A549 (cell line): Measurements from ENCODE around the gene ELP2. TPM values are rescaled to one million over a fixed set of nuclear protein-coding genes. Genes with fewer than 3 reads are reported as not detected.
A peak's percentile ranks its signal among the peaks of the same experiment; 100 is the strongest.

ENCODE experiments used
- ATAC-seq, 2 experiments: fragments of 200-7000 bp in 1 of 2; fragments of >200 bp in 1 of 2; cut with Nextera tagmentation in 1 of 2; cut with Tn5 transposase in 1 of 2; 3 replicates each; pipeline versions ENCODE4 v1.8.0 to v1.9.1; 2018 to 2020; ENCODE audit warnings: mild to moderate bottlenecking in 1 of 2, moderate library complexity in 1 of 2
- CTCF ChIA-PET: fragments of 300-600 bp; sonication (Branson Sonifier 250); formaldehyde crosslinking; extraction: SDS; loops from one replicate; lab custom pipeline; 2021; ENCODE audit warnings: antibody characterized with exemption, inconsistent platforms; lab: Yijun Ruan, JAX
- POLR2A ChIA-PET: fragments of 350-600 bp; formaldehyde crosslinking; extraction: SDS; loops from one replicate; lab custom pipeline; 2021; ENCODE audit warnings: antibody characterized with exemption, inconsistent platforms; lab: Yijun Ruan, JAX
- DNase-seq, 2 experiments: peaks; one replicate each; pipeline versions ENCODE4 v3.0.0 to v3.0.0-alpha.2; 2011 to 2016; ENCODE audit warnings: low read depth in 1 of 2, low spot score in 1 of 2
- FAIRE-seq: peaks from 2 replicates; lab custom pipeline; 2011; peaks lifted over from hg19 to GRCh38; lab: Jason Lieb, UNC
- H3K27ac ChIP-seq, 2 experiments: fragments of >200 bp; sonication (Bioruptor Twin); formaldehyde crosslinking; 3 replicates each; pipeline ENCODE4 v1.5.1; 2016 to 2017
- H3K4me1 ChIP-seq: fragments of >200 bp; sonication (Bioruptor Twin); formaldehyde crosslinking; 3 replicates; pipeline ENCODE4 v1.6.1; 2016
- H3K4me2 ChIP-seq: fragments of >200 bp; sonication (Bioruptor Twin); formaldehyde crosslinking; 3 replicates; pipeline ENCODE4 v1.6.1; 2016
- H3K4me3 ChIP-seq: fragments of >200 bp; sonication (Bioruptor Twin); formaldehyde crosslinking; 3 replicates; pipeline ENCODE4 v1.5.1; 2016
- H3K9me3 ChIP-seq: fragments of >200 bp; sonication (Bioruptor Twin); formaldehyde crosslinking; 3 replicates; pipeline ENCODE4 v1.6.1; 2016
- ATOH8 ChIP-seq: fragments of 250-450 bp; sonication (Bioruptor Pico); IDR thresholded peaks from 2 replicates; pipeline ENCODE4 v1.5.0; 2020; ENCODE audit warnings: low read depth, mild to moderate bottlenecking, moderate library complexity
- CEBPB ChIP-seq, 2 experiments: fragments of >200 bp in 1 of 2; sonication (Bioruptor Twin) in 1 of 2; formaldehyde crosslinking in 1 of 2; IDR thresholded peaks; 2 replicates each; pipeline ENCODE4 v1.6.1; 2012 to 2016
- CHD4 ChIP-seq: fragments of 200-600 bp; sonication (generic); IDR thresholded peaks from 2 replicates; pipeline ENCODE4 v1.6.1; 2016; ENCODE audit warnings: antibody characterized with exemption, mild to moderate bottlenecking, borderline replicate concordance
- ELK1 ChIP-seq: fragments of 150-350 bp; IDR thresholded peaks from 2 replicates; pipeline ENCODE4 v1.6.1; 2014; ENCODE audit warnings: low read depth, mild to moderate bottlenecking, low read length
- EP300 ChIP-seq, 2 experiments: fragments of >200 bp; sonication (Bioruptor Twin); formaldehyde crosslinking; IDR thresholded peaks; 2 replicates in 1 of 2; 3 replicates in 1 of 2; pipeline ENCODE4 v1.6.1; 2016 to 2017
- FOSB ChIP-seq: fragments of 250-450 bp; sonication (Bioruptor Pico); IDR thresholded peaks from 2 replicates; pipeline ENCODE4 v1.5.0; 2020; ENCODE audit warnings: mild to moderate bottlenecking, moderate library complexity
- FOSL2 ChIP-seq, 2 experiments: fragments of 450-650 bp in 1 of 2; fragments of >200 bp in 1 of 2; sonication (Bioruptor Twin) in 1 of 2; formaldehyde crosslinking; IDR thresholded peaks; 2 replicates each; pipeline versions ENCODE4 v1.5.0 to v1.6.1; 2016 to 2020; ENCODE audit warnings: mild to moderate bottlenecking in 1 of 2, moderate library complexity in 1 of 2
- GATA3 ChIP-seq: IDR thresholded peaks from 2 replicates; pipeline ENCODE4 v1.6.1; 2012; ENCODE audit warnings: borderline replicate concordance
- HMGXB4 ChIP-seq: fragments of 250-450 bp; sonication (Bioruptor Pico); IDR thresholded peaks from 2 replicates; pipeline ENCODE4 v1.5.0; 2021; ENCODE audit warnings: mild to moderate bottlenecking, moderate library complexity, borderline replicate concordance
- HOXB5 ChIP-seq: fragments of 250-450 bp; sonication (Bioruptor Pico); IDR thresholded peaks from 2 replicates; pipeline ENCODE4 v1.5.0; 2020; ENCODE audit warnings: mild to moderate bottlenecking, moderate library complexity
- KDM1A ChIP-seq: fragments of 200-600 bp; sonication (generic); IDR thresholded peaks from 2 replicates; pipeline ENCODE4 v1.6.1; 2016; ENCODE audit warnings: low read depth, mild to moderate bottlenecking
- NFE2L2 ChIP-seq: fragments of 150-350 bp; conservative IDR thresholded peaks from 2 replicates; pipeline ENCODE4 v1.6.1; 2014; ENCODE audit warnings: low read length
- NPAS2 ChIP-seq: fragments of 250-450 bp; sonication (Bioruptor Pico); IDR thresholded peaks from 2 replicates; pipeline ENCODE4 v1.8.0; 2022; ENCODE audit warnings: mild to moderate bottlenecking, moderate library complexity, borderline replicate concordance
- NR3C1 ChIP-seq: fragments of >200 bp; sonication (Bioruptor Twin); formaldehyde crosslinking; IDR thresholded peaks from 3 replicates; pipeline ENCODE4 v1.6.1; 2017
- POLR2AphosphoS2 ChIP-seq: conservative IDR thresholded peaks from 2 replicates; pipeline ENCODE4 v1.6.1; 2012; ENCODE audit warnings: low read length, improper control_type of control experiment, inconsistent platforms
- RAD21 ChIP-seq, 2 experiments: fragments of >200 bp in 1 of 2; sonication (Bioruptor Twin) in 1 of 2; formaldehyde crosslinking in 1 of 2; IDR thresholded peaks in 1 of 2; conservative IDR thresholded peaks in 1 of 2; 2 replicates in 1 of 2; 3 replicates in 1 of 2; pipeline ENCODE4 v1.6.1; 2012 to 2018; ENCODE audit warnings: inconsistent platforms in 1 of 2
- RARB ChIP-seq: fragments of 250-450 bp; sonication (Bioruptor Pico); IDR thresholded peaks from 2 replicates; pipeline ENCODE4 v1.8.0; 2021; ENCODE audit warnings: mild to moderate bottlenecking, moderate library complexity
- SREBF2 ChIP-seq: fragments of 450-650 bp; IDR thresholded peaks from 2 replicates; pipeline ENCODE4 v1.6.1; 2014; ENCODE audit warnings: mild to moderate bottlenecking, moderate library complexity
- WGBS: methylation state at CpG from one replicate; pipeline ENCODE4 v1.1.6; 2017; ENCODE audit errors: missing lambda C conversion rate; 5-methylcytosine and 5-hydroxymethylcytosine counted together
- polyA plus RNA-seq, 4 experiments: library from polyadenylated mRNA; depleted of rRNA in 3 of 4; stranded (reverse); fragments of >200 nt; fragmentation: RNase III in 1 of 4; extraction: RNeasy Plus Mini Kit Qiagen cat#74134 plus additional on column Dnase treatment in 1 of 4; gene quantifications; 2 replicates in 3 of 4; 3 replicates in 1 of 4; pipeline ENCODE4 v1.2.3, GENCODE V29; 2011 to 2017

ELP2 gene
- polyA plus RNA-seq, 2 of the 4 experiments (the other 2 are of a cell fraction) = 28.8 to 73.4 TPM

- Histone ChIP-seq H3K27ac (peak overlapping the region; percentile 98 to 100; a peak in 5 of 6 replicates), H3K4me1 (peaks cover 13% of the 10 kb centered on the region; the same call in 2 of the 3 replicates), H3K4me3 (peak overlapping the region; percentile 86), H3K4me2 (peak overlapping the region; percentile 95), H3K9me3 (no peaks in the 10 kb centered on the region)
- ATAC-seq (no peak), DNase-seq (peak in 1 of 2 experiments; percentile 1), FAIRE-seq (no peak)
- 51% methylated on average over 15 of the region's 15 CpGs for WGBS
- ChIA-PET CTCF (interaction anchor here (1.1 to 1.2 kb wide), 2 partner anchors 20 to 32 kb away, joined by 3 to 5 read pairs; no protein-coding TSS in a partner anchor), POLR2A (interaction anchor here (0.7 to 1.3 kb wide), 2 partner anchors 16 to 31 kb away, joined by 3 read pairs; no protein-coding TSS in a partner anchor)
- no peak for TF ChIP-seq EP300 (IDR thresholded peaks at IDR 0.05)
- TF ChIP-seq FOSB = no peak
- no peak for TF ChIP-seq NR3C1
- no peak for TF ChIP-seq CHD4
- no peak for TF ChIP-seq NPAS2
- TF ChIP-seq NFE2L2 = no peak
- TF ChIP-seq HOXB5 (CRISPR knock-in tag) = no peak
- TF ChIP-seq SREBF2 = no peak
- no peak for TF ChIP-seq RARB (CRISPR knock-in tag)
These were observed 1.7 kb upstream of the ELP2 start for GRCh38 chr18:36127836-36128529.

GRCh38 chr18:36128530-36128870, 1.2 kb upstream of the ELP2 start:
- TF ChIP-seq CEBPB (IDR thresholded peaks at IDR 0.05) = no peak
- no peak for TF ChIP-seq ATOH8 (CRISPR knock-in tag)
- no peak for TF ChIP-seq POLR2AphosphoS2
- no peak for TF ChIP-seq ELK1
- TF ChIP-seq HOXB5 (CRISPR knock-in tag) = no peak
- TF ChIP-seq EP300 (IDR thresholded peaks at IDR 0.05) = no peak
- TF ChIP-seq NR3C1 = no peak
- no peak for TF ChIP-seq GATA3
- no peak for TF ChIP-seq HMGXB4
- TF ChIP-seq NPAS2 = no peak
- no peak for TF ChIP-seq RAD21 (conservative IDR thresholded peaks at IDR 0.05 in 1 of 2, IDR thresholded peaks at IDR 0.05 in 1 of 2)
- TF ChIP-seq KDM1A = no peak
- TF ChIP-seq FOSL2 (IDR thresholded peaks at IDR 0.05) = no peak
- no peak for TF ChIP-seq FOSL2 (CRISPR knock-in tag; IDR thresholded peaks at IDR 0.05)
- ATAC-seq = peak in 1 of 2 experiments; percentile 30; a peak in 3 of 6 replicates
- ChIA-PET POLR2A (interaction anchor here (0.7 to 1.3 kb wide), 3 partner anchors 16 to 58 kb away, joined by 3 read pairs; partner anchors contain the start of gene MOCOS), CTCF (interaction anchor here (0.8 to 1.2 kb wide), 4 partner anchors 10 to 43 kb away, joined by 3 to 5 read pairs (median 4); no protein-coding TSS in a partner anchor)
- no peak for DNase-seq
- Histone ChIP-seq H3K27ac (peak overlapping the region; percentile 98 to 100), H3K4me2 (peak overlapping the region; percentile 95), H3K4me3 (peak overlapping the region; percentile 86), H3K4me1 (peaks cover 13% of the 10 kb centered on the region; the same call in 2 of the 3 replicates), H3K9me3 (no peaks in the 10 kb centered on the region)
- 1% methylated on average over 11 of the region's 12 CpGs for WGBS
- FAIRE-seq = no peak
